Forelimb muscle (tissue), 1 donor: ENCODE measurements around the gene GPR27. TPM values are rescaled to one million over a fixed set of nuclear protein-coding genes. Genes with fewer than 3 reads are reported as not detected.

Experiments used
- DNase-seq: peaks from one replicate; pipeline ENCODE4 v3.0.0-alpha.2; 2013; ENCODE audit warnings: low read depth
- polyA plus RNA-seq: library from polyadenylated mRNA; unstranded; fragments of 120-200 nt; gene quantifications from one replicate; pipeline ENCODE4 v1.2.1, GENCODE V29; 2013; ENCODE audit not compliant: insufficient read length

The GPR27 gene
- polyA plus RNA-seq, 1 donor, result 3.0 TPM

DNA sequence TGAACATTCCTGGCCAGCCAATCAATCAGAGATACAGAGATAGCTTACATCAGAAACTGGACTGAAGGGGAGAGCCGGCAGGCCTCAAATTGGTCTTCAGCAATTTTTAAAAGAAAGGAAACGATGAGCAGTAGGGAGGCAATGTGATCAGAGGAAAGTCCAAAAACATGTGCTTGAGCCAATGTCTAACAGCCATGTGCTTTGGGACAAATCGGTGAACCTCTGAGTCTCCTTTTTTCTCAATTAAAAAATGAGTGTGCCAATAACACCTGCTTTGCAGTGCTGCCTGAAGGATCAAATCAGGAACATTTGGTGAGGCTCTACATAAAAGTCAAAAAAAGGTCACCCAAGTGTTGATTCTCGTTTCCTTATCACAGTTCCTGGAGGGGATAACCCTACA, 21.0 kb upstream of the GPR27 start:
- no peak for DNase-seq

GRCh38 chr3:71733319-71733718, 20.3 kb upstream of the GPR27 start:
- DNase-seq, result no peak

DNA sequence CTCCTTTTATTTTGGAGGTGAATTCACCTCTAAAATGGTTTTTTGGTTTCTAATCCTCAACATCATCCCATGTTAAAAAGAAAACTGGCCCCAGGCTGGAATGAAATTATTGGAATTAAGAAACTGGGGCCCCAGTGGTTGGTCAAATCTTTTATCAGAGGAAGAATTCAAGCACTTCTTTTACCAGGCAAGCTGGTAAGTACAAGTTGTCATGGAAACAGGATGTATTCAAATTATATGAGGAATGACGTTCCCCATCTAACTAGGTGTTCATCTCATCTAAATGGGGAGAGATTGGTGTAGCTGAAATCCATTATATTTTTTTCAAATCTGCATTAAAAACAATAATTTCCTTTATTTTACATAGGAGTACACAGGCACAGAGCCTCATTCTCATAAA, 18.8 kb upstream of the GPR27 start:
- no peak for DNase-seq

DNA sequence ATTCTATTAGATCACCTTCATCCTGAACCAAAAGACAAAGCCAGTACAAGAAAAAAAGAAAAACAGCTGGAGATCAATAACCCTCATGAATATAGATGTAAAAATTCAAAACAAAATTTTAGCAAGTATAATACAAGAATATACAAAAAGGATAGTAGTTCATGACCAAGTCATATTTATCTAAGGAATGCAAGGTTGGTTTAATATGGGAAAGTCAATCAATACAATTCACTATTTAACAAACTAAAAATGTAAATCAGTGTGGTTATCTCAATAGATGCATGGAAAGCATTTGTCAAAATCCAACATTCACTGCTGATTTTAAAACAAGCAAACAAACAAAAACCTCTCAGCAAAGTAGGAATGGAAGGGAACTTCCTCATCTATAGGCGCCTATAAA, 11.0 kb upstream of the GPR27 start:
- DNase-seq, result no peak

GRCh38 chr3:71744738-71745137, 8.9 kb upstream of the GPR27 start:
- DNase-seq, result no peak

DNA sequence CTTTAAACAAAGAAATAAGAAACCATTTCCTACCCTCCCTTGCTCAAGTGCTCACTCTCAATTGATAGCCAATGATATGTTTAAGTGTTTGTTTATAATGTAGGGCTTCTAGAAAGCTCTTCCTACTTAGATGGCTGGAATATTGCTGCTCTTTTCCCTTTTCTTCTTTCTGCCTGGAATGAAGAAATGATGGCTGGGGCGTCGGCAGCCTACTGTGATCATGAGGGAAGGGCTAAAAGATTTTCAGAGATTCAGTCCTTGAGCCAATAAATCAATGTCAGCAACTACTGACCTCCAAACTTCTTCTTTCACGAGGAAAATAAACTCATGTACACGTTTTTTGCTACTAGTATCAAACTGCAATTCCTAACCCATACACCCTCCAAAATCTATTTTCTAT, 2.1 kb upstream of the GPR27 start:
- no peak for DNase-seq

GRCh38 chr3:71752831-71753700, 589 bp upstream of the GPR27 start:
- DNase-seq, result no peak

- no peak for DNase-seq
Measured at GRCh38 chr3:71754610-71755253, 1.1 kb downstream of the GPR27 start.

GRCh38 chr3:71758091-71758490, 4.4 kb downstream of the GPR27 start:
- no peak for DNase-seq

DNA sequence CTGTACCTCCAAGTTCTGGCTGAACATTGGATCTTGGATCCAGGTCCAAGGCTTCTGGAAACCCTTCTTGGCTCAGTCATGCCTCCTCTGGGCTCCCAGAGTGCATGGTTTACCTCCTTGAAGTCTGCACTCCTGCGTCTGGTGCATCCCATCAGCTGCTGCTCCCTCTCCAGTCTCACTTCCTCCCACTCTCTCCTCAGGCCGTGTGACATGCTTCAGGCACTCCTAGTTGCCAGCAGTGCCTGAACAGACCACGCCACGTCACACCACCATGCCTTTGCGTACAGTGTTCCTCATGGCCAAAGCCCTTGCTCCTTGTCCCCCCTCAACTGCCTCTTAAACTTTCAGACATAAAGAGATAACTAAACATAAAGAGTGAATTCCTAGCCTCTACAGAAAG, 5.7 kb downstream of the GPR27 start:
- DNase-seq, result no peak

DNA sequence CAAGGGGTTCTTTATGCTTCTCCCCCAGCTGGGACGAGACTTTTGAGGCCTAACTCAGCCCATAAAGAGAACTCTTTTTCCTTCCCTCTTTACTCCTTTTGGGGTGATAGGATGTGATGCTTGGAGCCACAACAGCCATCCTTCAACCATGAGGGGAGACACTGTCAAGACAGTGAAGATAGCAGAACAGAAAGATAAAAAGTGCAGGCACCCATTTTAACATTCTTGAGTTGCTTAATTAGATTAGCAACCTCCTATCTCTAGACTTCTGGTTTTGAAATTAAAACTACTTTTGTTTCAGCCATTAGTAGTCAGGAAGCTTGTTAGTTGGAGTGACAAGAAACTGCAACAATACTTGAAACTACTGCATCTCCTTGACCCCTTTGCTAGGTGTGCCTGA, 6.5 kb downstream of the GPR27 start:
- no peak for DNase-seq

GRCh38 chr3:71763426-71763825, 9.8 kb downstream of the GPR27 start:
- no peak for DNase-seq

DNA sequence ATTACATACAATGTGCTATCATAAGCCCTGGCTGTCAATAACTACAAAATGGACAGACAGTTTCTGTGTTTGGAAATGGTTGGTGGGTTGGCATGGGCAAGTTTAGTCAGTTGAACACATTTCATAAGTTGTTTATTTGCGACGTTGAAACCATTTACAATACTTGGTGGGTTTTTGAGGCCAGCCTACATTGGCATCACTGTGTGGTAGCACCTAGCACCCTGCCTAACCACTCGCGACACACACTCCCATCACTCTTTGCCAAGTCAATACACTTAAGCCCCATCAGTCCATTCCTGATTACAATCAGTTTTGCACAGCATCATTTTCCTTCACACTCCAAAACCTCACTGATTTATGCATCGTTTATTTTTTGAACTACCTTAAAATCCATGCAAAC, 17.5 kb downstream of the GPR27 start:
- DNase-seq, result no peak

- no peak for DNase-seq
Measured at GRCh38 chr3:71771884-71772283, 18.2 kb downstream of the GPR27 start.

- DNase-seq, result no peak
Measured at GRCh38 chr3:71776538-71776937, 22.9 kb downstream of the GPR27 start.

DNA sequence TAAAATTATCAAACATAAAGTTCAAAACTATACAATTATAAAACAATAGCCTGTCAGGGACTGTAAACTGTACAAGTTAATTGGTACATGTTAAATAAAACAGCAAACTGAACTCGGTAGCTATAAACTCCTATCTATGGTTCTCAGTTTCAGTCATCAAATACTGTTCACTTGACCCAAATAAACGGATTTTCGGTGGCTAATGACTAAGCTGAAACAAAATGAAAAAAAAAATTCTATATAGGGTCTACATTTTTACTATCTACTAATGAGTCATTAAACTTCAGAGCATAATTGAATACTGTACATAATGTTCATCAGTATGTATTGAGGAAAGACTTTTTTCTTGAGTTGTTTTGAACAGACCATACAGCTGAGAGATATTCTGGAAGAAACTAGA, 24.7 kb downstream of the GPR27 start:
- DNase-seq, result no peak

GRCh38 chr3:71779674-71780377, 26.2 kb downstream of the GPR27 start:
- DNase-seq, result no peak

DNA sequence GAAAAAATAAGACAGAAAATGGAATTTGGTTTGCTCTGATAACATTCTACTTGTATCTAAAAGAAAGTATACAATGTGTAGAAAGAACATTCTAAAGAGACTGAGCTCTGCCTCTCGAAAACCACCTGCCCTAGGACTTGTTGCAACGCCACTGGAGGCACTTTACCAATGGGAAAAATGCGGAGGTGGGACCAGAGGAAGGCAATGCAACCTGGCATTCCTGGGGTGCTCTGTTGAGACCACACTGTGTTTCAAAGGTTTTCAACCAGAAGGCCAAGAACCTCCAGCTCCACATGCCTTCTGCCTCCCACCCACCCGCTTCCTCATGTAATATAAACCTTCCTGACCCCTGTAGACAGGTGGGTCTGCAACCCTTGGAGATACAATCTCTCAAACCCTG, 26.8 kb downstream of the GPR27 start:
- DNase-seq, result no peak

GRCh38 chr3:71783152-71783551, 29.5 kb downstream of the GPR27 start:
- no peak for DNase-seq

- no peak for DNase-seq
Measured at GRCh38 chr3:71784201-71784913, 30.7 kb downstream of the GPR27 start.

DNA sequence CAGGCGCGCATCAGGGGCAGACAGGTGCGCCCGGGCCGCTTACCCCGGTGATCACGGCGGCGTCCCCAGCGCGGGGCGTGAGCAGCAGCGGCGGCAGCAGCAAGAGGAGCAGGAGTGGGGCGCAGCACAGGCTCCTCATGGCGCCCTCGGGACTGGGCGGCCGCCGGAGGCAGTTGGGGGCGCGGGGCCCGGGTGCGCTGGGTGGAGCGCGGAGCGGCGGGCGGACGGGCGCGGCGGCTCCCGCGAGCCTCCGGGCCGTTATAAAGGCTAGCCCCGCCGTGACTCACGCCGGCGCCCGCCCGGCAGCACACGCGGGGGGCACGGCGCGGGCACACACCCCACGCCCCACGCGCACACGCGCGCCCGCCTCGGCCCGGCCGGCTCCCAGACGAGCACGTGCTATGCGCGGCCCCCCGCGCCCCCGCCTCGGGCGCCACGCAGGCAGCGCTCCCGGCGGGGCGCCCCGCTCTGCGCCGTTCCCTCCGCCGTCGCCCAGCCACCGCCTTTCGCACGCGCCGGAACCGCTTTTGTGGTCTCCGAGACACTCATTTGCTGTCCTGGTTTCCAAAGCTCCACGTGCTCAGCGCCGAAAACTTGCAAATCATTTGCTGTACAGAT, 31.4 kb downstream of the GPR27 start, which contains the start of gene PROK2:
Gene PROK2, minus strand, starts transcription at position 235 of the 618 bp plus-strand sequence. Its CDS starts 96 bp downstream, at position 139.
- DNase-seq, result no peak
